ENCODE measurements around the gene RRP1B. TPM values are rescaled to one million over a fixed set of nuclear protein-coding genes. Genes with fewer than 3 reads are reported as not detected.
A peak's percentile ranks its signal among the peaks of the same experiment; 100 is the strongest.

The RRP1B gene
- total and polyA plus RNA-seq, 4 donors = 7.3 to 12.6 (median 8.4) TPM

GRCh38 chr21:43654806-43655489 lies 4.4 kb upstream of the RRP1B start:
- Histone ChIP-seq H3K27me3 (ENCODE audit: control insufficient read depth in 4 of 4, insufficient read depth in 4 of 4, low read length in 3 of 4) (no peaks in the 10 kb centered on the region), H3K9ac (ENCODE audit: low read depth in 1 of 2, low read length in 2 of 2) (no peak overlapping the region), H3K4me1 (ENCODE audit: control insufficient read depth in 4 of 4, insufficient read depth in 4 of 4, low read length in 3 of 4) (peaks cover 3 to 19% (median 7%) of the 10 kb centered on the region in 4 donors), H3K36me3 (ENCODE audit: control insufficient read depth in 4 of 4, insufficient read depth in 3 of 4, low read depth in 1 of 4, low read length in 3 of 4) (no peaks in the 10 kb centered on the region), H3K4me3 (ENCODE audit: low read depth in 1 of 3, low read length in 3 of 3) (no peak overlapping the region), H3K27ac (ENCODE audit: low read depth in 1 of 2, low read length in 2 of 2) (peak overlapping the region in 1 of 2 donors; percentile 56), H3K9me3 (ENCODE audit: control insufficient read depth in 4 of 4, low read length in 3 of 4) (no peaks in the 10 kb centered on the region)
- DNase-seq (ENCODE audit: low spot score) = no peak
- WGBS = 59% methylated on average over 7 of the region's 7 CpGs
- TF ChIP-seq, protein P1, sequence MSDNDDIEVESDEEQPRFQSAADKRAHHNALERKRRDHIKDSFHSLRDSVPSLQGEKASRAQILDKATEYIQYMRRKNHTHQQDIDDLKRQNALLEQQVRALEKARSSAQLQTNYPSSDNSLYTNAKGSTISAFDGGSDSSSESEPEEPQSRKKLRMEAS (IDR thresholded peaks at IDR 0.05) = no peak
- TF ChIP-seq RXRA (IDR thresholded peaks at IDR 0.05) = peak; percentile 8 to 43
- TF ChIP-seq EGR1 (IDR thresholded peaks at IDR 0.05; ENCODE audit: low read depth in 2 of 2) = no peak
- TF ChIP-seq SP1 (IDR thresholded peaks at IDR 0.05) = no peak

DNA sequence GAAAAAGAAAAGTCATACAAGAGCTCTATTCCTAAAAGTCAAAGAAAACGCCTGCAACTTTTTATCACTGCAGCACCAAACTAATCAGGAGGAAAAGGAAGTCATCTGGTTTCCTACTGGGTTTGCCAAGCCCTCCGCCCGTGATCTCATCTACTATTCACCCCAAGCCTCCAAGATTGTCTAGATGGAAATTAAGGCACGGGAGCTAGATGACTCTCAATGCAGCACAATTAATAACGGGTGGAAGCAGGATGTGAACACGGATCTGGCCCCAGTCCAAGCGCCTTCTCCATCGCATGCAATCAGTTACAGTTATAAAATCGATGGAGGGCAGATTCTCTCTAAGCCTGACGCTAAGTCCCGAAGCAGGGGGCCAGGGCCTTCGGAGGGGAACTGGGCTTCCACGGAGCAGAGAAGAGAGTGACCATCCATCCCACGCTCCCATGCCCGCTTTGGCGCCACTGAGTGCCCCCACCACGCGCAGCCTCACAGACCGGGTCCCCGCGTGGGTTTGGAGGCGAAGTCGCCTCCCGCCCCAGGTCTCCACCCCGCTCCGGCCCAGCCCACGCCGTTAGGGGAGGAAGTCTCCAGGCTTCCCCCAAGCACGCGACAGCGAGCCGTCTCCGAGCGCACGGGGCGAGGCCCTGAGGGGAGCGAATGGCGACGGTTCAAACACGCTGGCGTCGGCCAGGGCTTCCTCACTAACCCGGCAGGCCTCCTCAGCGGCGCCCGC lies 1.8 kb upstream of the RRP1B start:
- Histone ChIP-seq H3K4me1 (ENCODE audit: control insufficient read depth in 4 of 4, insufficient read depth in 4 of 4, low read length in 3 of 4) (peaks cover 6 to 31% (median 19%) of the 10 kb centered on the region in 4 donors), H3K27me3 (ENCODE audit: control insufficient read depth in 4 of 4, insufficient read depth in 4 of 4, low read length in 3 of 4) (no peaks in the 10 kb centered on the region), H3K9me3 (ENCODE audit: control insufficient read depth in 4 of 4, low read length in 3 of 4) (no peaks in the 10 kb centered on the region), H3K4me3 (ENCODE audit: low read depth in 1 of 3, low read length in 3 of 3) (no peak overlapping the region), H3K36me3 (ENCODE audit: control insufficient read depth in 4 of 4, insufficient read depth in 3 of 4, low read depth in 1 of 4, low read length in 3 of 4) (peaks cover 0 to 3% (median 0%) of the 10 kb centered on the region in 4 donors), H3K9ac (ENCODE audit: low read depth in 1 of 2, low read length in 2 of 2) (no peak overlapping the region), H3K27ac (ENCODE audit: low read depth in 1 of 2, low read length in 2 of 2) (peak overlapping the region in 1 of 2 donors; percentile 25)
- DNase-seq (ENCODE audit: low spot score) = no peak
- TF ChIP-seq NR2F2 (IDR thresholded peaks at IDR 0.05) (no peak), GABPA (IDR thresholded peaks at IDR 0.05 in 1 of 2, conservative IDR thresholded peaks at IDR 0.05 in 1 of 2) (no peak), HNF4A (conservative IDR thresholded peaks at IDR 0.05) (no peak)
- TF ChIP-seq, protein P1 (IDR thresholded peaks at IDR 0.05) = no peak
- WGBS = 86% methylated on average over 46 of the region's 46 CpGs

DNA sequence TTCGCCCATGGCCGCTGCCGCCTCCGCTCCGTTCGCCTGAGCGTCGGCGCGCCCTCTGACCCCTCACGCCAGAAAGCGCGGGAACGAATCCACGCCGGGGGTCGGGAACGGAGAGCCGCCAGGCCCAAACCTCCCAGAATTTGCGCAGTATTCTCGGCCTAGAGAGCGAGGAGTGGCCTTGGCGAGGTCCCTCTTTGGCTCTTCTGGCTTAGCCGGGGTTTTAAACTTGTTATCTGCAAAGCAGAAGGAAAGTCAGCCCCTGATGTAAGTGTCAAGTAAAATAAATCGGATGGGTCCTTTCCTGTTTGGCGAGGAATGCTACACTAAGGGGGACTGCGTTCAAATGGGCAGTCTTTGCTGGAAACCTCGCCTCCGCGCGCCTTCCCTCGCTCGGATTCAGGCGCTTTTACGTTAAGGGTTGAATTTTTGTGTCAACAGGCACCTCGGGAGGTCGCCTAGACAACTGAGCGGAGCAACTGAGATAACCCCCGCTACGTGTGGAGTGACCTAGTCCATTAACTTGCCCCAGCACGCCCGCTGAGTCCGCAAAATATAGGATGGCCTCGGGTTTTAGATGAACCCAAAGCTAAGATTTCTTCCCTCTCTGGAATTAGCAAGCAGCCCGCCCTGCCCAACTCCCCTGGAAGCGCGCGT lies 1.1 kb upstream of the RRP1B start:
- DNase-seq (ENCODE audit: low spot score) = no peak
- H3K9me3 ChIP-seq (ENCODE audit: control insufficient read depth in 4 of 4, low read length in 3 of 4) = no peaks in the 10 kb centered on the region
- peaks cover 0 to 4% (median 0%) of the 10 kb centered on the region in 4 donors for H3K36me3 ChIP-seq (ENCODE audit: control insufficient read depth in 4 of 4, insufficient read depth in 3 of 4, low read depth in 1 of 4, low read length in 3 of 4)
- no peaks in the 10 kb centered on the region for H3K27me3 ChIP-seq (ENCODE audit: control insufficient read depth in 4 of 4, insufficient read depth in 4 of 4, low read length in 3 of 4)
- no peak overlapping the region for H3K4me3 ChIP-seq (ENCODE audit: low read depth in 1 of 3, low read length in 3 of 3)
- H3K4me1 ChIP-seq (ENCODE audit: control insufficient read depth in 4 of 4, insufficient read depth in 4 of 4, low read length in 3 of 4) = peaks cover 6 to 31% (median 19%) of the 10 kb centered on the region in 4 donors
- TF ChIP-seq ZBTB33 (IDR thresholded peaks at IDR 0.05) (no peak), TAF1 (conservative IDR thresholded peaks at IDR 0.05) (no peak), FOXA2 (IDR thresholded peaks at IDR 0.05) (no peak), HNF4G (IDR thresholded peaks at IDR 0.05) (no peak), EGR1 (IDR thresholded peaks at IDR 0.05; ENCODE audit: low read depth in 2 of 2) (no peak), RXRA (IDR thresholded peaks at IDR 0.05) (no peak), SP1 (IDR thresholded peaks at IDR 0.05) (no peak), JUND (IDR thresholded peaks at IDR 0.05) (no peak), RAD21 (IDR thresholded peaks at IDR 0.05) (no peak), CTCF (IDR thresholded peaks at IDR 0.05; ENCODE audit: low read depth, low read length, missing input control) (no peak), FOXA1 (IDR thresholded peaks at IDR 0.05) (no peak), NR2F2 (IDR thresholded peaks at IDR 0.05) (no peak)
- TF ChIP-seq, protein P1 (IDR thresholded peaks at IDR 0.05) = no peak
- no peak overlapping the region for H3K9ac ChIP-seq (ENCODE audit: low read depth in 1 of 2, low read length in 2 of 2)
- WGBS = 93% methylated on average over 48 of the region's 48 CpGs
- H3K27ac ChIP-seq (ENCODE audit: low read depth in 1 of 2, low read length in 2 of 2) = no peak overlapping the region

Measured in liver (tissue), 9 donors.